ENCODE results near the gene CEP350.

Gene CEP350

DNA sequence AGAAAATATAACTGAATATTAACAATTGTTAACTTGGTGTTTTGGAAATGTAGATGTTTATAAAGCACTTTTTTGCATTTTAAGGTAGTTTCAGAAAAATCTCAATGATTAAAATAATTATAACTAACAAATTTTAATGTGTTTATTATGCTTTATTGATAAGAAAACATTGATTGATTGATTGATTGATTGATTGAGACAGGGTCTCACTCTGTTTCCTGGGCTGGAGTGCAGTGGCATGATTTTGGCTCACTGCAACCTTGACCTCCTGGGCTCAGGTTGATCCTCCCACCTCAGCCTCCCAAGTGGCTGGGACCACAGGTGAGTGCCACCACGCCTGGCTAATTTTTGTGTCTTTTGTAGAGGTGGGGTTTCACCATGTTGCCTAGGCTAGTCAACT is 106.4 kb downstream of the CEP350 start:
- no peak for DNase-seq

DNA sequence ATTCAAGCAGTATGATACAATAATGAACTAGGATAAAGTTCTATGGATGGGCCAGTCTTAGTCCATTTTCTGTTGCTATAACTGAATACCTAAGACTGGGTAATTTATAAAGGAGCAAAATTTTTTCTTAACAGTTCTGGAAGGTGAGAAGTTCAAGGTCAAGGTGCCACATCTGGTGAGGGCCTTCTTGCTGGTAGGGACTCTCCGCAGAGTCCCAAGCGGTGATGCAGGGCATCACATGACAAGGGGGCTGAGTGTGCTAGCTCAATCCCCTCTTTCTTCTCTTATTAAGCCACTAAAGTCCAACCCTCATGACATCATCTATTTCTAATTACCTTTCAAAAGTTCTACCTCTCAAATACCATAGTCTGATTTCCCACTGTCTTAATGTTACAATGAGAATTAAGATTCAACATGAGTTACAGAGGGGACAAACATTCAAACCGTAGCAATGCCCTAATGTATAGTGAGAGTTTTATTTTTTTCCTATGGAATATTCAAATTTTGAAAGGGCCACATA is 107.9 kb downstream of the CEP350 start:
- DNase-seq: no peak

DNA sequence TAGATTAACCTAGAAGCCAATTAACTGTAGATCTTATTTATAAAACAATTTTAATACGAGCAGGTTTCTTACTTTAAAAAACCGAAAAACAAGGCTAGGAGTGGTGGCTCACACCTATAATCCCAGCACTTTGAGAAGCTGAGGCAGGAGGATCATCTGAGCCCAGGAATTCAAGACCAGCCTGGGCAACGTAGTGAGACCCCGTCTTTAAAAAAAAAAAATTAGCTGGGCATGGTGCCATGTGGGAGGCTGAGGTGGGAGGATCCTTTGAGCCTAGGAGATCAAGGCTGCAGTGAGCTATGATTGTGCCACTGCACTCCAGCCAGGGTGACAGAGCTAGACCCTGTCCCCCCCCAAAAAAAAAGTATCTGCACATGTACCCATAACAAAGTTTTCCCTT is 110.8 kb downstream of the CEP350 start:
- DNase-seq: no peak

DNA sequence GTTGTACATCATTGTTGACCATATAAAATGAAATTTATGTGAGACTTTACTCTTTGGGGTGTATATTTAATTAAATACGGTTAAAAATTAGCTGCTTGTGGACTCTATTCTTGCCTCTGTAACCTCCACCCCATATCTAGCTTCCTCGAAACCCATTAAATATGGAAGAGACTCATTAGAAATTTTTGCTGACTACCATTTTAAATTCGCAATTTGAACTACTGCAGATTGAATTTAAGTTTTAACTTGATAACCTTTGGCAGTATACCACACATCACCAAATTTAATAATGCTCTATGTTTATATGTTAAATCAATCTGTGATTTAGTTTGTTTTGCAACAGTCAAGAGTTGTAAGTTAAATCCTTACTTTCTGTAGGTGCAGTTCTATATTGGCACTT is 111.5 kb downstream of the CEP350 start:
- DNase-seq: no peak

DNA sequence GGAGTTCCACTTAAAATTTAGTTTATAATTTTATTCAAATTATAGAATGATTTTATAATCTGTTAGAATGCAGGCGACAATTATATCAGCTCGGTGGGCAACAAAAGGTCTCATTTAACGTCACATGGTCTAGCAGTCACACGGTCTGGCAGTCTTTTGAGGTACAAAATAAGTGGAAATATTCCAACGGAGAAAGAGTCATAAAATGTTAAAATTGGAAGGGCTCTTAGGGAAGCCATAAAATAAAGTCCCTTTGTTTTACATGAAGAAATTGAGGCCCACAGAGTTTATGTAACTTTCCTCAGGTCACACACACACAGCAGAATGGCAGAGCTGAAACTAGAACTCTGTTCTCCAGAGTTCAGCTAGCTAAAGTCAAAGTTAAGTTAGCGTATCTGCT is 115.7 kb downstream of the CEP350 start:
- DNase-seq: no peak

DNA sequence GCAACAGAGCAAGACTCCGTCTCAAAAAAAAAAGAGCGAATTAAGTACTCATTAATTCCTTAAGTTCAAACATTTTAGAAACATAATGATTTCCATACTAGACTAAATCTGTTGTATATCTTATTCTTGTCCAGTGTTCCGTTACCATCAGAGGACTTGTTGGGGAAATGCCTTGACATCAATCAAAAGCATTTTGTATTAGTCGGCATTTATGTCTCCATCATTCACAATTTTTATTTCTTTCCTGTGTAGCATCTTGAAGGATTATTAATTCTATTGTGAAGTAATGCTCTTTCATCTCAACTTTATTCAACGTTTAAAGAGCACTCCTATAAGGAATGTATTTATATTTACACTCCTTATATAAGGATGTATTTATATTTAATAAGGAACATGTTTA is 117.1 kb downstream of the CEP350 start:
- no peak for DNase-seq

DNA sequence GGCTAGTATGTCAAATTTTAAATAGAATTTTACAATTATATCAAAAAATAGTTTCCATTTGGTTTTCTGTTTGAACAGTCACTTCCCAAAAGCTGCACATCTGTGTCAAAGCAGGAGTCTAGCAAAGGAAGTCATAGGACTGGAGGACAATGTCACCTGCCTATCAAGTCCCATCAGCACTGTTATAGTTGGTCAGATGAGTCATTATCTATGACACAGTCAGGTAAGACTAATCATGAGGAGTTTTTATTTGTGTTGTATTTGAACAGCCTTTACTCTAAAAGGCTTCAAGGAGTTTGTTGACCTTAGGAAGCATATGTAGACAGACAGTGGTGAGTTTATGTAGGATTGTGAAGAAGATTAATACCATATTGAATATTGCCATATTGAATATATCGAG is 125.8 kb downstream of the CEP350 start:
- no peak for DNase-seq

DNA sequence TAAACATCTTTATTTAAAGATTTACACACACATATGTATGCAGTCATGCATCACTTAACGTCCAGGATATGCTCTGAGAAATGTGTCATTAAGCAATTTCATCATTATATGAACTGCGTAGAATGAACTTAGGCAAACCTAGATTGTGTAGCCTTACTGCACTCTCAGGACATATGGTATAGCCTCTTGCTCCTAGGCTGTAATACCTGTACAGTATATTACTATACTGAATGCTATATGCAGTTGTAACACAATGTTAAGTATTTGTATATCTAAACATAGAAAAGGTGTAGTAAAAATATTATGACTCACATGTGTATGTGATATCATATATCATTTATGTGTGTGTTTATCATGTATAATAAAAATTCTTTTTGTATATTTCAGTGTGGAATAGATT is 126.9 kb downstream of the CEP350 start:
- DNase-seq: no peak

DNA sequence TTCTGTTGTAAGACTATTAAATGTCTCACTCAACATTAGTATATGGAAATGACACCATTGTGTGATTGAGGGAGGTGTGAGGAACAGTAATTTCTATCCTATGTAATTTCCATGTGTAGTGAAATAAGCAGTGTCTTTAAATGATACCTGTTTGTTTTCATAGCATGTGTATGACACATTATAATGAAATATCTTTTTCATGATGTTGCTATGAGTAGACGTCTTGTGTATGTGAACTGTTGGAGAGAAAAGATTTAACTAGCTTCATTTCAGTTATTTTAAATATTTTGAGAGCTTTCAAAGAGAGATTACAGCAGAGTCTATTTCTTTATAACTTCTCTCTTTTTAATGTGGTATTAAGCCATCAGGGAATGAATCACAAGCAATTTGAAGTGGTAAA is 128.6 kb downstream of the CEP350 start:
- DNase-seq: no peak

DNA sequence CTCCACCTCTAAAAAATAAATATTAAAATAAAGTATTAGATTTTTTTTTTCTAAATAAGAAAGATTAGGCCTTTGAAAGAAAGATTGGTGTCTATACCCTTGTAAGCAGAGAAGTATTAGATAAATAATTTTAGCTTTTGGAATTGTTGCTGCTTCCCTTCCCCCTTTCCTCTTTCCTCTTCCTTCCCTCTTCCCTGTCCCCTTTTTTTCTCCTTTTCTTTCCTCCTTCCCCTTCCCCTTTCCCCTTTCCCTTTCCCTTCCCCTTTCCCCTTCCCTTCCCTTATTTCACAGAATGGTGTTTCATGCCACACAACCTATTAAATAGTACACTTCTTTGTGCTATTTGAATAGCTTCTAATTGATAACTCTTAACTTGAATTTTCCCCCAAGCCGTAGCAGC is 130.3 kb downstream of the CEP350 start:
- no peak for DNase-seq

DNA sequence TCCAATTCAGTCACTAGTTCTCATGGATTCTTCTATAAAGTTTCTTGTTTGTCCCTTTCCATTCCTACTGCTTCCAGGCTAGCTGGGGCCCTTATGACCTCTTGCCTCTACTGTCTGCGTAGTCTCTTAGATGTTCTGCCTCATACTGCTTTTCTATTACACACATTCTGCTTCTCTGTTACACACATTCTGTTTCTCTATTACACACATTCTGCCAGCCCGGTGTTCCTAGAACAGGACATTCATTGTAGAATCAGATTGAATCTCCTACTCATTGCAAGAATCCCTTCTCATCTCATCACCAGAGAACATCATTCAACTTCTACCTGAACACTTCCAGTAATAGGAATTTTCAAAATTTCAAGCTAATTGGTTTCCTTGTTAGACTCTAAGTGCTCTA is 130.7 kb downstream of the CEP350 start:
- no peak for DNase-seq

DNA sequence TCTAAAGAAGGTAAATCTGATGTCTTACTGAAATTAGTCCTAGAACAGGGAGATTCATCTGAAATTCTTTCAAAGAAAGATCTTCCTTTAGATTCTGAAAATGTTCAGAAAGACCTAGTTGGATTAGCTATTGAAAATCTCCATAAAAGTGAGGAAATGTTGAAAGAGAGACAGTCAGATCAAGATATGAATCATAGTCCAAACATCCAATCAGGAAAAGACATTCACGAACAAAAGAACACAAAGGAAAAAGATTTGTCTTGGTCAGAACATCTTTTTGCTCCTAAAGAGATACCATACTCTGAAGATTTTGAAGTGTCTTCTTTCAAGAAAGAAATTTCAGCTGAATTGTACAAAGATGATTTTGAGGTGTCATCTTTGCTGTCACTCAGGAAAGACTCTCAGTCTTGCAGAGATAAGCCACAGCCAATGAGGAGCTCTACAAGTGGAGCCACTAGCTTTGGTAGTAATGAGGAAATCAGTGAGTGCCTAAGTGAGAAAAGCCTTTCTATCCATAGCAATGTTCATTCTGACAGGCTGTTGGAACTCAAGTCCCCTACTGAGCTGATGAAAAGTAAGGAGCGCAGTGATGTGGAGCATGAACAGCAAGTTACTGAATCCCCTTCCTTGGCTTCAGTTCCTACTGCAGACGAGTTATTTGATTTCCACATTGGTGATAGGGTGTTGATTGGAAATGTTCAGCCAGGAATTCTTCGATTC is 138.5 kb downstream of the CEP350 start:
- DNase-seq: no peak

DNA sequence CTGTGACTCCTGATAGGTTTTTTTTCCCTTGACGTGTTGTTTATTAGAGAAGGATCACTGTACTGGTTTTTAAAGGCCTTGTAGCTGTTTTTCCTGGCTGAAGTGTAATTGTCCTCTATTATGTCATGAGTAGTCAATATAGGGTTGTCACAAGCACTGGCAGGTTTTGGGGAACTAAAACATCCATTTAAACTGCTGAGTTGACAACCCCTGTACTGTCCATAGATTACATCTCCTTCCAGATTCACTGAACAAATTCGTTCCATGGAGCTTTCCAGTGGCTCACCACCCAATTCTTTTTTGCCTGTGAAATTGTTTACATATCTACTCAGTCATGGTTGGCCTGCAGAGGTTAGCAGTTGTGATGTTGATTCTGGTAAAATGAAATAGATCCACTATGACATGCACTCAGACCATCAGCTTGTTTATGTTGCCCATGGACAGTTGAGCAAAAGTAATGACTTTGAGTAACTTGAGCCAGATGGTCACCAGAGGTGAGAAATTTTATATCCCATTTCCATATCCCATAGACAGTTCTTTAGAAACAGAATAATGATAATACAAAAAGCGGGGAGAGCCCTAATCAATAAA is 140.2 kb downstream of the CEP350 start:
- DNase-seq: no peak

DNA sequence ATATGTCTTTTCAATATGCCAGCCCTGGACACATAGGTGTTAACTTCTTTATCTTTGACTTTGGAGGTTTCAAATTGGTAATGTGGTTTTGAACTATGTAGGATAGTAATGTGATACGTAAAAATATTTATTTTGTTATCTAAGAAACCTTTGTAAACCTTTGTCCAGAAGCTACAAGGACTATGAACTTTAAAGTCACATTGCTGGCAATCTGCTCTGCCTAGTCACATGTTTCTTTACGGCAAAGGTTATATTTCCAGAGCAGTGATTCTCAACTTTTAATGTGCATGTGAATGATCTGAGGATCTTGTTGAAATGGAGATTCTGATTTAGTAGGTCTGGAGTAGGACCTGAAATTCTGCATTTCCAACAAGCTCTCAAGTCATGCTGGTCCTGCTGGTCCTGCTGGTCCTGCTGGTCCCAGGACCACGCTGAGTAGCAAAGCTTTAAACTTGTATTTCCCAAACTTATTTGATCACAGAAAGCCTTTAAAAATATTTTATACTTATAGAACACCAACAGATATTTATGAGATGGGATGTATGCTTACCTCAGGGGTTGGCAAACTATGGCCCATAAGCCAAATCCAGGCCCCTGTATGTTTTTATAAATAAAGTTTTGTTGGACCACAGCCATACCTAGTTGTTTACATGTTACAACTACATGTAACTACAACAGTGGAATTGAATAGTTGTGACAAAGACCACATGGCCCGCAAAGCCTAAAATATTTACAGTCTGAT is 142.1 kb downstream of the CEP350 start:
- DNase-seq: no peak

DNA sequence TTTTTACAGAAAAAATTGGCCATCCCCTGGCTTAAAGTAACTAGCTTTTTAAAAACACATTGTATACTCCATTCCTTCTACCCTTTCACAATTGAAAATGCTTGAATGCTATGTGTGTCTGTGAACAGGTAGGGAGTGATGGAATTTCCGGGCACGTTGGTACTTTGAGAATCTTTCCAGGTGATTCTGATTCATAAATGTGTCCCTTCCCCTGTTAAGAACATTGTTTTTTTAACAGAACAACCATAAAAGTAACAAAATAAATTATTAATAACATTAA is 142.7 kb downstream of the CEP350 start:
- DNase-seq: no peak

DNA sequence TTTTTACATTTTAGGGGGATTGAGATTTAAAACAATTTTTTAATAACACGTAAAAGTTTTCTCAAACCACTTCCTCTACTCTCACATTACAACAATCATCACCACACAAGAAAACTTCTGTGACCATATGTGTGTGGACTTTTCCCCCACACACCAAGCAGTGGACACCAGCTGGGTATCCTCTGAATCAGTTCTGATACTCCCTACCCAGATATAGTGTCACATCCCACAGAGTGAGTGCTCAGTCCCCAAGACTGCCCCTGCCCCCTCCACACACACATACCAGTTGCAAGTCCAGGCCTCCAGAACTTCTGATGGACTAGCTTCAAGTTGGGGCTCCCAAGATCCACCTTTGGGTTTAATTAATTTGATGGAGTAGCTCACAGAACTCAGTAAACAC is 146.8 kb downstream of the CEP350 start:
- DNase-seq: no peak

DNA sequence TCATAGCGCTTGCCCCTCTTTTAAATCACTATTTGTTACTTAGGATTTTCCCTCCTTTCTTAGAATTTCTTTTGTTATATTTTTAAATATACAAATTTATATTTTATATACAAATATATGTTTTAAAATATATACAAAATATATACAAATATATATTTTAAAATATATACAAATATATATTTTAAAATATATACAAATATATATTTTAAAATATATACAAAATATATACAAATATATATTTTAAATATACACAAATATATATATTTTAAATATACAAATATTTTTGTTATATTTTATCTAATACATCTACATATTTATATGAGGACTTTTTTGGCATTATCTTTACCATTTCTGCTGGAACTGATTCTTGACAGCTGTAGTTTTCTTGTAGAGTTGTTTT is 149.2 kb downstream of the CEP350 start:
- DNase-seq: no peak

DNA sequence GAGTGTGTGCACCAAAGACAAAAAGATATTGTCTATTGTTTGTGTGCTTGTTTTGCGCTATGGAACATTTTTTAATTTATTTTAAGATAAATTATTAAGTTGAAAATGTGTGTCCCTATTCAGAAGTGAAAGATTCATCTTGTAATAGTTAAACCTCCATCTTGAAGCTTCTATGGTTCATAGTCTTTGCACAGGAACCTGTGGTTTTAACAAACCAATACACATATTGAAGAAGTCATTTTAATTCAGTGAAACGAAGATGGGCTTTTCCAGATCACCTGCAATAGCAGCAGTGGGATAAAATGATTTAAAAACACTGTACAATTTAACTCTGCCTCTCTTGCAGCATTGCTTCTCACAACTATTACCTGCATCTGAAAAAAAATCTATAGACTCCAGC is 157.5 kb downstream of the CEP350 start:
- no peak for DNase-seq

DNA sequence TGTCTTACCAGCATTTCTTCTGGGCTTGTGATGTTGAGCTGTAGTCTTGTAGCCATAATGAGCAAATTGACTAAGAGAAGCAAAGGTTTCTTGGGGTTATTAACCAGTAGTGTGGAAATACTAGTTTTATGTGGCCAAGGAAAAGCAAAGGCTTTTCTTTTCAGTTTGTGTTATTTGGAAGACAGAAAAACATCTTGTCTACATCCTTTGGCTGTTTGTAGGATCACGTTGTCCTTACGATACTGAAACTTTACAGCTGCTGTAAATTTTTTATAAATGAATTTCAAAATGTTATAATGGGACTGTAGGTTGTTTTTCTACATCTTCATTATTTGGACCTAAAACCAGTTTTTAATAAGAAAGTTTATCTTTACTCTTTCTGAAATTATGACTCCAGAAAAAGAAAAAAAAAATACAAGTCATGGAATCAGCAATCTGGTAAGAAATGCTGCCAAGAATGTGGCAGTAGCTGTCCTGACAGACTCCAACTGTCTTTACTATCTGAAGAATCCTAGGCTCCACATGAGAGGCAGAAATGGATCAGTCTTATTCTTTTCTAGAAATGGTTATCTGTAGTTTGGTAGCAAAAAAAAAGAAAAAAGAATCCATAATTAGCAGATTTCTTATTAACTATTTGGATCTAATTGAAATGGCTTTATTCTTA is 158.5 kb downstream of the CEP350 start:
- DNase-seq: peak; percentile 32

DNA sequence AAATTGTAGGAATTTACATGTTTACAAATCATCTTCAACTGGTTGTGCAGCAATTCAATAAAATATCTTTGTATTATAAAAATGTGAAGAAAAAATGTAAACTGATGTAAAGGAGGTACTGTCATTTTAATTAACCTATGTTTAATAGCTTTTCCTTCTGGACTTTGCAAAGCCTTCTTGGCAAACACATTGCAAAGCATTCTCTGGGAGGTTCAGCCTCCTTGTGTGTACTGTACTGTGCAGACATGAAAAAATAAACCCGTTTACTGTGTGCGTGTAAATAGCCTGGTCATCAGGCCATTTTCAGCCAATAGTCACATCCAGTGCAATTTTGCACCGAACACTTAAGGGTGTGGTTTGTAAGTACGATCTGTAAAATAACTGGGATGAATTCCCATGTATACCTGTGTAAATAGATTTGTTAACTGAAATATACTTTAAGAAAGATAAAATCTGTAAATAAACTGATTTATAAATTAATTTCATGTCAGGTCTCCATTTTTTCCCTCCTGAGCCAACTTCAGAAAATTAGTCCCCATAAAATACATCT is 159.9 kb downstream of the CEP350 start:
- DNase-seq: no peak

DNA sequence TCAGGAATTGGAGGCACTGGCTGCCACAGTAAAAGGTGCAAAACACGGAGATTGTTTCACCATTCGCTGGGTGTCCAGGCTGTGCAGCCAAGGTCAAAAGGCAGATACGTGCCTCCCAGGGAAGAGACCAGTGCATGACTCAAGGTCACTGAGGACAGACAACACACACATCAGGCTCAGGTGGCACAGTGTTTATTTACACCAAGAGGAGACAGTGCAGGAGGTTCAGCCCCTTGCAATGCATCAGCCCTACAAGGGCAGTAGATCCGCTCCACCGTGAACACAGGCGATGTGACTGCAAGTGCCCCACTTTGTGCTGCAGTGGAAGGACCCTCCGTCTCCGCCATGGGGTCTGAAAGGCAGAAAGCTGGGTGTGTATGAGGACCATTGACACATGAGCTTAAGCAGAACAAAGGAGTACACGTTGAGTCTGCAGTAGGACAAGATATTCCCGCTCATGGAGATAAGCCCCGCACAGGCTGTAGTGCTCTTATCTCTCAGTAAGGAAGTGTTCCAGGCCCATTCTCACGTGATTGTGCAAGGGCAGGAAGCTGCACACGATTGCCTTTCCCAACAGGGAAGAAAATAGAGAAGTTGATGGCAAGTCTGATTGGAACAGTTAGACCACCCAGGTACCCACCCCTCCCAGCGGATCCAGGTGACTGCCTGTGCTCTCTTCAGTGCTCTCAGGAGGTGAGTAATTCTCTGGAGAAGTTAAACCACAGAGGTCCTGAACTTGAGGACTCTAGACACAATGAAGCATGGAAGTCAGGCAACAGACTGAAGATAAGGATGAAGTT is 162.6 kb downstream of the CEP350 start:
- DNase-seq: no peak

DNA sequence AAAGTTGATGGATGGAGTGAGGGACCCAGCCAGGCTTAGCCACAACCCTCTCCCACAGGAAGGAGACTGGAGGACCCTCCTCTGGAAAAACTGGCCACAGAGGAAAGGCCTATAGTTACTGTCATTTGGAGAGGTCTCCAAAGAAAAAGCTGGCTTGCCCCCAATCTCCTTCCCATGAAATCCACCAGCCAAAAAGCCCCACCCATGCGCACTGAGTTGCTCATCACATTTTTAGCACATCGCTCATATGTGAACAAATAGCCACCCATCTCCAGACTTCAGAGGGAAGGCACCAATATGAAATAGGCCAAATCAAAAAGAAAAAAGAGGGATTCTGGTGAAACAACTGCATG is 163.1 kb downstream of the CEP350 start:
- peak; percentile 82 for DNase-seq

DNA sequence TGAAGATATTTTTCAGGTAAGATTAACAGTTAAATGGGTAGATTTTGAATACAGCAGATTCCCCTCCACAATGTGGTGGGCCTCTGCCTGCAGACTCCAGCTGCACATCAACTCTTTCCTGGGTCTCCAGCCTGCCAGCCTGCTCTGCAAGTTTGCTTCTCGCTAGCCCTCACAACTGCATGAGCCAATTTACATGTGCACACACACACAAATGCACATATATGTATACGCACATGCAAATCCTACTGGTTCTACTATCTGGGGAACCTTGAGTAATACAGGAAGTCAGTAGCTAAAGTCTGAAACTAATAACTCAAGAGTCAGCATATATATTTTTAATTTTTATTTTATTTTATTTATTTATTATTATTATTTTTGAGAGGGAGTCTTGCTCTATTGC is 165.2 kb downstream of the CEP350 start:
- DNase-seq: no peak

All from fibroblast of skin of abdomen (primary cell).